ENCODE results near the gene CAPZA1. TPM values are rescaled to one million over a fixed set of nuclear protein-coding genes. Genes with fewer than 3 reads are reported as not detected.

CAPZA1 gene
- polyA plus RNA-seq, 1 of the 3 experiments (the other 2 are of a cell fraction): 50.8 TPM

DNA sequence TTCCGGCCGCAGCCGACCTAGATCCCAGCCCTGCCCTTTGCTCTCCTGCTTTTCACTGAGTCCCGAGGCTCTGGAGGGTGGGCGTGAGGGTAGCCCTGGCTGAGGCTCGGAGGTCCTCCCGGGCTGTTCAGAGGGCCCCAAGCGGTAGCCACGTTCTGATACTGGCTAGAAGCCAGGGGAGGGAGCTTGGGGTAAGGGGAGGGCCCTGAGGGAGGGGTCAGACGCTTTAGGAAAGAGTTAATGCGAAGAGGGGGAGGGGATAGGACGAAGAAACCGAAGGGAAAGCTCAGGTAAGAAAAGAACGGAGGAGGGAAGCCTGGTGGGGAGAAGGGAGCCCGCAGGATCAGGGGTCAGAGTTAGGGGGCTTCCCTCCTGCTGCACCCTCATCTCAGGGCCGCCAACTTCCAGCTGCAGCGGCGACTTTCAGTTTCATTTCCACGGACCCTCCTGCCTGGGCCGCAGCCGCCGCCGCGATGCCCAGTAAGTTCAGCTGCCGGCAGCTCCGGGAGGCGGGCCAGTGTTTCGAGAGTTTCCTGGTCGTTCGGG, 54.9 kb downstream of the CAPZA1 start, which contains the start of gene MOV10:
MOV10 (plus strand) TSS at position 220 of the 546 bp plus-strand sequence; CDS start at position 474, 254 bp downstream.
- ChIA-PET POLR2A (interaction anchor here (0.5 to 2.1 kb wide), 17 partner anchors 10 to 365 kb away, joined by 3 to 14 read pairs (median 5); partner anchors contain the start of genes CAPZA1, CTTNBP2NL, PPM1J and RHOC), CTCF (interaction anchor here (0.6 to 4.8 kb wide), 16 partner anchors 9 to 283 kb away, joined by 3 to 42 read pairs (median 6); partner anchors contain the start of genes CAPZA1, PPM1J and ST7L)
- H3K9ac ChIP-seq: peak within 1 kb of the TSS; percentile 88
- H3F3A ChIP-seq (replicated peaks; ENCODE audit: insufficient read depth): peaks cover 22% of the 10 kb centered on the region
- peak; percentile 79 for DNase-seq
- peak within 1 kb of the TSS; percentile 75 to 94 for H3K27ac ChIP-seq (ENCODE audit: low read depth in 2 of 2, low read length in 1 of 2)
- H3K4me2 ChIP-seq: peak within 1 kb of the TSS; percentile 80
- H3K9me3 ChIP-seq: no peaks in the 10 kb centered on the region
- no peaks in the 10 kb centered on the region for H3K27me3 ChIP-seq (ENCODE audit: insufficient read depth)
- H4K20me1 ChIP-seq (ENCODE audit: insufficient read depth): no peaks in the 10 kb centered on the region
- H3K79me2 ChIP-seq (ENCODE audit: insufficient read depth): peaks cover 39% of the 10 kb centered on the region
- WGBS (ENCODE audit: low lambda C conversion rate): under 1% methylated on average over 16 of the region's 30 CpGs
- H3K4me3 ChIP-seq (ENCODE audit: low read depth in 2 of 2, low read length in 1 of 2): peak within 1 kb of the TSS; percentile 79 to 89
- H2AFZ ChIP-seq (ENCODE audit: low read depth): peak within 1 kb of the TSS; percentile 60
- H3K9me2 ChIP-seq: no peaks in the 10 kb centered on the region
- H3K4me1 ChIP-seq (ENCODE audit: control insufficient read depth in 1 of 2, insufficient read depth in 2 of 2, low read depth in 1 of 2, low read length in 1 of 2): peaks cover 11 to 12% of the 10 kb centered on the region in 2 experiments; a peak in 3 of 4 replicates
- peaks cover 21 to 30% of the 10 kb centered on the region in 2 experiments for H3K36me3 ChIP-seq (replicated peaks in 1 of 2; ENCODE audit: control insufficient read depth in 1 of 2, insufficient read depth in 2 of 2, low read length in 1 of 2)
- TF ChIP-seq, protein P1, sequence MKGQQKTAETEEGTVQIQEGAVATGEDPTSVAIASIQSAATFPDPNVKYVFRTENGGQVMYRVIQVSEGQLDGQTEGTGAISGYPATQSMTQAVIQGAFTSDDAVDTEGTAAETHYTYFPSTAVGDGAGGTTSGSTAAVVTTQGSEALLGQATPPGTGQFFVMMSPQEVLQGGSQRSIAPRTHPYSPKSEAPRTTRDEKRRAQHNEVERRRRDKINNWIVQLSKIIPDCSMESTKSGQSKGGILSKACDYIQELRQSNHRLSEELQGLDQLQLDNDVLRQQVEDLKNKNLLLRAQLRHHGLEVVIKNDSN (IDR thresholded peaks at IDR 0.05; ENCODE audit: borderline replicate concordance, low read depth): no peak
- TF ChIP-seq RFX5 (IDR thresholded peaks at IDR 0.05; ENCODE audit: low read length) (no peak), RXRA (IDR thresholded peaks at IDR 0.05; ENCODE audit: borderline replicate concordance, low read depth) (no peak; the same call in 1 of the 2 replicates), NFIC (IDR thresholded peaks at IDR 0.05; ENCODE audit: borderline replicate concordance) (peak; percentile 63), GABPA (IDR thresholded peaks at IDR 0.05; ENCODE audit: low read depth) (no peak), EZH2phosphoT487 (IDR thresholded peaks at IDR 0.05; ENCODE audit: borderline replicate concordance, low read depth) (no peak), TAF1 (IDR thresholded peaks at IDR 0.05; ENCODE audit: borderline replicate concordance, low read depth, low read length) (peak; percentile 51), GATA2 (CRISPR knock-in tag; IDR thresholded peaks at IDR 0.05) (no peak), SIN3A (IDR thresholded peaks at IDR 0.05; ENCODE audit: borderline replicate concordance, low read depth, low read length) (peak; percentile 17; the same call in 1 of the 2 replicates), POLR2AphosphoS5 (IDR thresholded peaks at IDR 0.05; ENCODE audit: low read depth, low read length) (0 out of 2 replicates have a peak, but pooled peaks have one; percentile 7), MEF2A (IDR thresholded peaks at IDR 0.05; ENCODE audit: borderline replicate concordance, low read depth) (no peak), RCOR1 (IDR thresholded peaks at IDR 0.05; ENCODE audit: low read length) (no peak), SMC3 (IDR thresholded peaks at IDR 0.05; ENCODE audit: low read depth, low read length) (no peak), EP300 (IDR thresholded peaks at IDR 0.05; ENCODE audit: borderline replicate concordance in 1 of 2, low read depth in 1 of 2, low read length in 1 of 2) (no peak), MXI1 (IDR thresholded peaks at IDR 0.05; ENCODE audit: low read depth, low read length) (0 out of 2 replicates have a peak, but pooled peaks have one; percentile 31), FOSL2 (IDR thresholded peaks at IDR 0.05; ENCODE audit: borderline replicate concordance, low read depth) (no peak), FOXJ3 (CRISPR knock-in tag; IDR thresholded peaks at IDR 0.05) (no peak)
- TF ChIP-seq, protein P2, sequence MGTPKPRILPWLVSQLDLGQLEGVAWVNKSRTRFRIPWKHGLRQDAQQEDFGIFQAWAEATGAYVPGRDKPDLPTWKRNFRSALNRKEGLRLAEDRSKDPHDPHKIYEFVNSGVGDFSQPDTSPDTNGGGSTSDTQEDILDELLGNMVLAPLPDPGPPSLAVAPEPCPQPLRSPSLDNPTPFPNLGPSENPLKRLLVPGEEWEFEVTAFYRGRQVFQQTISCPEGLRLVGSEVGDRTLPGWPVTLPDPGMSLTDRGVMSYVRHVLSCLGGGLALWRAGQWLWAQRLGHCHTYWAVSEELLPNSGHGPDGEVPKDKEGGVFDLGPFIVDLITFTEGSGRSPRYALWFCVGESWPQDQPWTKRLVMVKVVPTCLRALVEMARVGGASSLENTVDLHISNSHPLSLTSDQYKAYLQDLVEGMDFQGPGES (IDR thresholded peaks at IDR 0.05; ENCODE audit: low read depth, low read length): no peak
- TF ChIP-seq, protein P3, sequence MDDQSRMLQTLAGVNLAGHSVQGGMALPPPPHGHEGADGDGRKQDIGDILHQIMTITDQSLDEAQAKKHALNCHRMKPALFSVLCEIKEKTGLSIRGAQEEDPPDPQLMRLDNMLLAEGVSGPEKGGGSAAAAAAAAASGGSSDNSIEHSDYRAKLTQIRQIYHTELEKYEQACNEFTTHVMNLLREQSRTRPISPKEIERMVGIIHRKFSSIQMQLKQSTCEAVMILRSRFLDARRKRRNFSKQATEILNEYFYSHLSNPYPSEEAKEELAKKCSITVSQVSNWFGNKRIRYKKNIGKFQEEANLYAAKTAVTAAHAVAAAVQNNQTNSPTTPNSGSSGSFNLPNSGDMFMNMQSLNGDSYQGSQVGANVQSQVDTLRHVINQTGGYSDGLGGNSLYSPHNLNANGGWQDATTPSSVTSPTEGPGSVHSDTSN (IDR thresholded peaks at IDR 0.05): no peak; the same call in 1 of the 2 replicates
- TF ChIP-seq, protein P4, sequence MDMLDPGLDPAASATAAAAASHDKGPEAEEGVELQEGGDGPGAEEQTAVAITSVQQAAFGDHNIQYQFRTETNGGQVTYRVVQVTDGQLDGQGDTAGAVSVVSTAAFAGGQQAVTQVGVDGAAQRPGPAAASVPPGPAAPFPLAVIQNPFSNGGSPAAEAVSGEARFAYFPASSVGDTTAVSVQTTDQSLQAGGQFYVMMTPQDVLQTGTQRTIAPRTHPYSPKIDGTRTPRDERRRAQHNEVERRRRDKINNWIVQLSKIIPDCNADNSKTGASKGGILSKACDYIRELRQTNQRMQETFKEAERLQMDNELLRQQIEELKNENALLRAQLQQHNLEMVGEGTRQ (IDR thresholded peaks at IDR 0.05; ENCODE audit: borderline replicate concordance, low read depth, low read length): no peak
- TF ChIP-seq, protein P5, sequence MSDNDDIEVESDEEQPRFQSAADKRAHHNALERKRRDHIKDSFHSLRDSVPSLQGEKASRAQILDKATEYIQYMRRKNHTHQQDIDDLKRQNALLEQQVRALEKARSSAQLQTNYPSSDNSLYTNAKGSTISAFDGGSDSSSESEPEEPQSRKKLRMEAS (IDR thresholded peaks at IDR 0.05; ENCODE audit: low read depth): 0 out of 2 replicates have a peak, but pooled peaks have one; percentile 40
- TF ChIP-seq, protein P6, sequence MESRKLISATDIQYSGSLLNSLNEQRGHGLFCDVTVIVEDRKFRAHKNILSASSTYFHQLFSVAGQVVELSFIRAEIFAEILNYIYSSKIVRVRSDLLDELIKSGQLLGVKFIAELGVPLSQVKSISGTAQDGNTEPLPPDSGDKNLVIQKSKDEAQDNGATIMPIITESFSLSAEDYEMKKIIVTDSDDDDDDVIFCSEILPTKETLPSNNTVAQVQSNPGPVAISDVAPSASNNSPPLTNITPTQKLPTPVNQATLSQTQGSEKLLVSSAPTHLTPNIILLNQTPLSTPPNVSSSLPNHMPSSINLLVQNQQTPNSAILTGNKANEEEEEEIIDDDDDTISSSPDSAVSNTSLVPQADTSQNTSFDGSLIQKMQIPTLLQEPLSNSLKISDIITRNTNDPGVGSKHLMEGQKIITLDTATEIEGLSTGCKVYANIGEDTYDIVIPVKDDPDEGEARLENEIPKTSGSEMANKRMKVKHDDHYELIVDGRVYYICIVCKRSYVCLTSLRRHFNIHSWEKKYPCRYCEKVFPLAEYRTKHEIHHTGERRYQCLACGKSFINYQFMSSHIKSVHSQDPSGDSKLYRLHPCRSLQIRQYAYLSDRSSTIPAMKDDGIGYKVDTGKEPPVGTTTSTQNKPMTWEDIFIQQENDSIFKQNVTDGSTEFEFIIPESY (IDR thresholded peaks at IDR 0.05; ENCODE audit: borderline replicate concordance, low read depth): no peak

Measured in SK-N-SH (cell line).